A549 (cell line): ENCODE data around the gene LEF1. TPM values are rescaled to one million over a fixed set of nuclear protein-coding genes. Genes with fewer than 3 reads are reported as not detected.

Experiments used
- ATAC-seq, 2 experiments: fragments of 200-7000 bp in 1 of 2; fragments of >200 bp in 1 of 2; cut with Nextera tagmentation in 1 of 2; cut with Tn5 transposase in 1 of 2; 3 replicates each; pipeline versions ENCODE4 v1.8.0 to v1.9.1; 2018 to 2020; ENCODE audit warnings: mild to moderate bottlenecking in 1 of 2, moderate library complexity in 1 of 2
- CTCF ChIA-PET: fragments of 300-600 bp; sonication (Branson Sonifier 250); formaldehyde crosslinking; extraction: SDS; loops from one replicate; lab custom pipeline; 2021; ENCODE audit warnings: antibody characterized with exemption, inconsistent platforms; lab: Yijun Ruan, JAX
- POLR2A ChIA-PET: fragments of 350-600 bp; formaldehyde crosslinking; extraction: SDS; loops from one replicate; lab custom pipeline; 2021; ENCODE audit warnings: antibody characterized with exemption, inconsistent platforms; lab: Yijun Ruan, JAX
- DNase-seq, 2 experiments: peaks; one replicate each; pipeline versions ENCODE4 v3.0.0 to v3.0.0-alpha.2; 2011 to 2016; ENCODE audit warnings: low read depth in 1 of 2, low spot score in 1 of 2
- FAIRE-seq: peaks from 2 replicates; lab custom pipeline; 2011; peaks lifted over from hg19 to GRCh38; lab: Jason Lieb, UNC
- H3K27ac ChIP-seq, 2 experiments: fragments of >200 bp; sonication (Bioruptor Twin); formaldehyde crosslinking; 3 replicates each; pipeline ENCODE4 v1.5.1; 2016 to 2017
- H3K4me1 ChIP-seq: fragments of >200 bp; sonication (Bioruptor Twin); formaldehyde crosslinking; 3 replicates; pipeline ENCODE4 v1.6.1; 2016
- H3K4me2 ChIP-seq: fragments of >200 bp; sonication (Bioruptor Twin); formaldehyde crosslinking; 3 replicates; pipeline ENCODE4 v1.6.1; 2016
- H3K4me3 ChIP-seq: fragments of >200 bp; sonication (Bioruptor Twin); formaldehyde crosslinking; 3 replicates; pipeline ENCODE4 v1.5.1; 2016
- H3K9me3 ChIP-seq: fragments of >200 bp; sonication (Bioruptor Twin); formaldehyde crosslinking; 3 replicates; pipeline ENCODE4 v1.6.1; 2016
- CBX8 ChIP-seq: fragments of 200-600 bp; sonication (generic); IDR thresholded peaks from 2 replicates; pipeline ENCODE4 v1.6.1; 2016
- CEBPB ChIP-seq, 2 experiments: fragments of >200 bp in 1 of 2; sonication (Bioruptor Twin) in 1 of 2; formaldehyde crosslinking in 1 of 2; IDR thresholded peaks; 2 replicates each; pipeline ENCODE4 v1.6.1; 2012 to 2016
- EP300 ChIP-seq, 2 experiments: fragments of >200 bp; sonication (Bioruptor Twin); formaldehyde crosslinking; IDR thresholded peaks; 2 replicates in 1 of 2; 3 replicates in 1 of 2; pipeline ENCODE4 v1.6.1; 2016 to 2017
- ESRRA ChIP-seq: fragments of 150-350 bp; IDR thresholded peaks from 2 replicates; pipeline ENCODE4 v1.6.1; 2014; ENCODE audit warnings: mild to moderate bottlenecking, low read length, borderline replicate concordance
- FOSL2 ChIP-seq, 2 experiments: fragments of 450-650 bp in 1 of 2; fragments of >200 bp in 1 of 2; sonication (Bioruptor Twin) in 1 of 2; formaldehyde crosslinking; IDR thresholded peaks; 2 replicates each; pipeline versions ENCODE4 v1.5.0 to v1.6.1; 2016 to 2020; ENCODE audit warnings: mild to moderate bottlenecking in 1 of 2, moderate library complexity in 1 of 2
- FOXS1 ChIP-seq: fragments of 250-450 bp; sonication (Bioruptor Pico); IDR thresholded peaks from 2 replicates; pipeline ENCODE4 v1.5.0; 2020; ENCODE audit warnings: mild to moderate bottlenecking, moderate library complexity
- GATA3 ChIP-seq: IDR thresholded peaks from 2 replicates; pipeline ENCODE4 v1.6.1; 2012; ENCODE audit warnings: borderline replicate concordance
- HEYL ChIP-seq: fragments of 250-450 bp; sonication (Bioruptor Pico); IDR thresholded peaks from 2 replicates; pipeline ENCODE4 v1.8.0; 2021; ENCODE audit warnings: mild to moderate bottlenecking, moderate library complexity
- HOXA7 ChIP-seq: fragments of 250-450 bp; sonication (Bioruptor Pico); IDR thresholded peaks from 2 replicates; pipeline ENCODE4 v1.5.0; 2020; ENCODE audit warnings: mild to moderate bottlenecking, moderate library complexity
- HOXB5 ChIP-seq: fragments of 250-450 bp; sonication (Bioruptor Pico); IDR thresholded peaks from 2 replicates; pipeline ENCODE4 v1.5.0; 2020; ENCODE audit warnings: mild to moderate bottlenecking, moderate library complexity
- KDM1A ChIP-seq: fragments of 200-600 bp; sonication (generic); IDR thresholded peaks from 2 replicates; pipeline ENCODE4 v1.6.1; 2016; ENCODE audit warnings: low read depth, mild to moderate bottlenecking
- KDM5A ChIP-seq: fragments of 200-600 bp; sonication (generic); IDR thresholded peaks from 2 replicates; pipeline ENCODE4 v1.6.1; 2016; ENCODE audit warnings: antibody characterized with exemption, mild to moderate bottlenecking
- MAFK ChIP-seq: fragments of 450-650 bp; IDR thresholded peaks from 2 replicates; pipeline ENCODE4 v1.6.1; 2014; ENCODE audit not compliant: partially characterized antibody
- MAZ ChIP-seq: fragments of 150-350 bp; IDR thresholded peaks from 2 replicates; pipeline ENCODE4 v1.6.1; 2014; ENCODE audit warnings: antibody characterized with exemption, low read depth, low read length, borderline replicate concordance
- NFE2L2 ChIP-seq: fragments of 150-350 bp; conservative IDR thresholded peaks from 2 replicates; pipeline ENCODE4 v1.6.1; 2014; ENCODE audit warnings: low read length
- NR3C1 ChIP-seq: fragments of >200 bp; sonication (Bioruptor Twin); formaldehyde crosslinking; IDR thresholded peaks from 3 replicates; pipeline ENCODE4 v1.6.1; 2017
- PHF8 ChIP-seq: fragments of 200-600 bp; sonication (generic); IDR thresholded peaks from 2 replicates; pipeline ENCODE4 v1.6.1; 2016; ENCODE audit warnings: low read depth, mild to moderate bottlenecking, antibody characterized with exemption, moderate library complexity, borderline replicate concordance
- POLR2AphosphoS2 ChIP-seq: conservative IDR thresholded peaks from 2 replicates; pipeline ENCODE4 v1.6.1; 2012; ENCODE audit warnings: low read length, improper control_type of control experiment, inconsistent platforms
- RARB ChIP-seq: fragments of 250-450 bp; sonication (Bioruptor Pico); IDR thresholded peaks from 2 replicates; pipeline ENCODE4 v1.8.0; 2021; ENCODE audit warnings: mild to moderate bottlenecking, moderate library complexity
- RNF2 ChIP-seq: fragments of 200-600 bp; sonication (generic); IDR thresholded peaks from 2 replicates; pipeline ENCODE4 v1.6.1; 2016; ENCODE audit warnings: low read depth, mild to moderate bottlenecking, antibody characterized with exemption, moderate library complexity, borderline replicate concordance
- SMC3 ChIP-seq: fragments of >200 bp; sonication (Bioruptor Twin); formaldehyde crosslinking; IDR thresholded peaks from 3 replicates; pipeline ENCODE4 v1.6.1; 2018; ENCODE audit warnings: inconsistent platforms
- TFCP2L1 ChIP-seq: fragments of 250-450 bp; sonication (Bioruptor Pico); IDR thresholded peaks from 2 replicates; pipeline ENCODE4 v1.5.0; 2021; ENCODE audit warnings: mild to moderate bottlenecking
- ZC3H11A ChIP-seq: fragments of 450-650 bp; IDR thresholded peaks from 2 replicates; pipeline ENCODE4 v1.6.1; 2014; ENCODE audit warnings: antibody characterized with exemption, mild to moderate bottlenecking
- WGBS: methylation state at CpG from one replicate; pipeline ENCODE4 v1.1.6; 2017; ENCODE audit errors: missing lambda C conversion rate; 5-methylcytosine and 5-hydroxymethylcytosine counted together
- polyA plus RNA-seq, 4 experiments: library from polyadenylated mRNA; depleted of rRNA in 3 of 4; stranded (reverse); fragments of >200 nt; fragmentation: RNase III in 1 of 4; extraction: RNeasy Plus Mini Kit Qiagen cat#74134 plus additional on column Dnase treatment in 1 of 4; gene quantifications; 2 replicates in 3 of 4; 3 replicates in 1 of 4; pipeline ENCODE4 v1.2.3, GENCODE V29; 2011 to 2017
- TF ChIP-seq, protein P1 (sequence below): IDR thresholded peaks from 2 replicates; pipeline ENCODE4 v1.6.1; 2012
- TF ChIP-seq, protein P2 (sequence below): fragments of >200 bp; sonication (Bioruptor Twin); formaldehyde crosslinking; IDR thresholded peaks from 2 replicates; pipeline ENCODE4 v1.6.1; 2016
- TF ChIP-seq, protein P3 (sequence below): IDR thresholded peaks from 2 replicates; pipeline ENCODE4 v1.6.1; 2012; ENCODE audit warnings: low read depth, borderline replicate concordance
- TF ChIP-seq, protein P4 (sequence below): IDR thresholded peaks from 2 replicates; pipeline ENCODE4 v1.6.1; 2012
- TF ChIP-seq, protein P5 (sequence below): fragments of 150-350 bp; IDR thresholded peaks from 2 replicates; pipeline ENCODE4 v1.6.1; 2014; ENCODE audit warnings: low read depth, mild to moderate bottlenecking, low read length
- TF ChIP-seq, protein P6 (sequence below): fragments of 450-650 bp; IDR thresholded peaks from 2 replicates; pipeline ENCODE4 v1.6.1; 2014; ENCODE audit warnings: antibody characterized with exemption

LEF1 gene
- polyA plus RNA-seq, 2 of the 4 experiments (the other 2 are of a cell fraction): not detected

DNA sequence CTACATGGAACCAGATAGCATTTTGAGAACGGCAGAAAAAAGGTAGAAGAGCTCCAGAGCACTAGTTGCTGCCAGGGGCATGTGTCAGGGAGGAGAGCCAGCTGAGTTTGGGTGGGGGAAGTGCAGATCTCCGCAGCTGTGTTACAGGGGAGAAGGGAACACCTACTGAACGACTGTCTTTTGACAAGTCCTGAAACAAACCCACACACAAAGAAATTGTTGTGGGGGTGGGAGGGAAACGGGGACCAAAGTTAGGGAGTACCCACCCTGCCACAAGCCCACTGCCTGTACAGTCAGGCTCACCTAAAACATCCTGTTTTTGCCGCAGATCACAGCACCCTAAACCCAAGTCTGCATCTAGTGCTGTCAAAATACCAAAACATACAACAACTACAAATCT is 55.5 kb downstream of the LEF1 start:
- DNase-seq: no peak
- CTCF ChIA-PET: no interaction called here
- ATAC-seq: no peak

DNA sequence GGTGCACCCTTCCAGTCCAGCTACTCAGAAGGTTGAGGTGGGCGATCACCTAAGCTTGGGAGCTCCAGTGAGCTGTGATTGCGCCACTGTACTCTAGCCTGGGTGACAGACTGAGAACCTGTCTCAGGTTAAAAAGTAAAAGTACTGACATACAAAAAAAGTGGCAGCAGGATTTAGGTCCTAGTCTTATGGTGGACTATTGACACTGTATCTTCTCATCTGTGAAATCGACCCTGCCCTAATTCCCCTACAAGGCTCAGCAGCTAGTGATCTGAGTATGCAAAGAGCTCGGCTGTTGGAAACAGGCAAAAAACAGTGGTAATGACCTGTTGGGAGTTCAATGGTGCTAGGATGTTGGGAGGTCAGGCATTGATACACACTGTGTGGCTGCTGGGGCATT is 57.0 kb downstream of the LEF1 start:
- ATAC-seq: no peak
- Histone ChIP-seq H3K4me3 (no peak overlapping the region), H3K4me2 (no peak overlapping the region), H3K27ac (no peak overlapping the region), H3K9me3 (no peaks in the 10 kb centered on the region), H3K4me1 (no peaks in the 10 kb centered on the region)
- TF ChIP-seq CBX8 (no peak), KDM5A (no peak), ESRRA (no peak), NR3C1 (no peak), HOXA7 (no peak), RNF2 (no peak)
- TF ChIP-seq, protein P1, sequence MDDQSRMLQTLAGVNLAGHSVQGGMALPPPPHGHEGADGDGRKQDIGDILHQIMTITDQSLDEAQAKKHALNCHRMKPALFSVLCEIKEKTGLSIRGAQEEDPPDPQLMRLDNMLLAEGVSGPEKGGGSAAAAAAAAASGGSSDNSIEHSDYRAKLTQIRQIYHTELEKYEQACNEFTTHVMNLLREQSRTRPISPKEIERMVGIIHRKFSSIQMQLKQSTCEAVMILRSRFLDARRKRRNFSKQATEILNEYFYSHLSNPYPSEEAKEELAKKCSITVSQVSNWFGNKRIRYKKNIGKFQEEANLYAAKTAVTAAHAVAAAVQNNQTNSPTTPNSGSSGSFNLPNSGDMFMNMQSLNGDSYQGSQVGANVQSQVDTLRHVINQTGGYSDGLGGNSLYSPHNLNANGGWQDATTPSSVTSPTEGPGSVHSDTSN: no peak
- TF ChIP-seq, protein P2, sequence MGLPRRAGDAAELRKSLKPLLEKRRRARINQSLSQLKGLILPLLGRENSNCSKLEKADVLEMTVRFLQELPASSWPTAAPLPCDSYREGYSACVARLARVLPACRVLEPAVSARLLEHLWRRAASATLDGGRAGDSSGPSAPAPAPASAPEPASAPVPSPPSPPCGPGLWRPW: no peak
- ChIA-PET POLR2A (no interaction called here), CTCF (no interaction called here)
- no peak for DNase-seq
- no peak for FAIRE-seq
- 28% methylated on average over 4 of the region's 4 CpGs for WGBS

More for the DNA sequence above, 55.5 kb downstream of the LEF1 start:
- no peak for FAIRE-seq
- POLR2A ChIA-PET: no interaction called here
- 12% methylated on average over 5 of the region's 5 CpGs for WGBS
- H3K4me1 ChIP-seq: peaks cover 13% of the 10 kb centered on the region; the same call in 2 of the 3 replicates
- H3K9me3 ChIP-seq: no peaks in the 10 kb centered on the region
- H3K27ac ChIP-seq: no peak overlapping the region
- TF ChIP-seq MAFK (no peak), KDM1A (no peak), HEYL (CRISPR knock-in tag) (no peak), NR3C1 (no peak)
- TF ChIP-seq, protein P3, sequence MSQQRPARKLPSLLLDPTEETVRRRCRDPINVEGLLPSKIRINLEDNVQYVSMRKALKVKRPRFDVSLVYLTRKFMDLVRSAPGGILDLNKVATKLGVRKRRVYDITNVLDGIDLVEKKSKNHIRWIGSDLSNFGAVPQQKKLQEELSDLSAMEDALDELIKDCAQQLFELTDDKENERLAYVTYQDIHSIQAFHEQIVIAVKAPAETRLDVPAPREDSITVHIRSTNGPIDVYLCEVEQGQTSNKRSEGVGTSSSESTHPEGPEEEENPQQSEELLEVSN: no peak
- TF ChIP-seq, protein P4, sequence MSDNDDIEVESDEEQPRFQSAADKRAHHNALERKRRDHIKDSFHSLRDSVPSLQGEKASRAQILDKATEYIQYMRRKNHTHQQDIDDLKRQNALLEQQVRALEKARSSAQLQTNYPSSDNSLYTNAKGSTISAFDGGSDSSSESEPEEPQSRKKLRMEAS: no peak
- TF ChIP-seq, protein P2: no peak
- H3K4me3 ChIP-seq: no peak overlapping the region
- H3K4me2 ChIP-seq: no peak overlapping the region

DNA sequence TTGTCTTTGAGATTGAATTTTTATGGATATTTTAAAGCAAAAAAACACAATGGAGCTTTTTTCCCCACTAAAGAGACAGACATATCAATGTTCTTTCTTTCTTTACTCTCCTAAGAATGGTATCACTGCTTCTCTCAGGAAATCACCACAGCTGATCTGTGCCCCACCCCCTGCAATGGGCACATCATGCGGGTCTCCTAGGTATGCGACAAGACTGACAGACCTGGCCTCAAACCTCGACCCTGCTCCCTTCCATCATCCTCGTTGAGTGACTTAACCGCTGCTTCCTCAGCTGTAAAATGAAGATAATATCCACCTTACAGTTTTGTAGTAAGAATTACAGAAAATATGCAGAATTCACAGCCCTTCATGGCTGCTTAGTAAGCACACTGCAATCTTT is 58.3 kb downstream of the LEF1 start:
- no peak for TF ChIP-seq GATA3
- no peak for TF ChIP-seq PHF8
- no peak for TF ChIP-seq SMC3
- no peak for TF ChIP-seq EP300 (IDR thresholded peaks at IDR 0.05)
- no peak for TF ChIP-seq FOXS1 (CRISPR knock-in tag)
- no peak for TF ChIP-seq RARB
- TF ChIP-seq TFCP2L1 (CRISPR knock-in tag): no peak
- TF ChIP-seq, protein P3: no peak
- no peak for TF ChIP-seq NFE2L2
- TF ChIP-seq FOSL2 (IDR thresholded peaks at IDR 0.05): no peak
- TF ChIP-seq FOSL2 (CRISPR knock-in tag; IDR thresholded peaks at IDR 0.05): no peak
- TF ChIP-seq KDM1A: no peak
- no peak for TF ChIP-seq CEBPB (IDR thresholded peaks at IDR 0.05)
- no peak for TF ChIP-seq POLR2AphosphoS2
- no peak for TF ChIP-seq ESRRA
- TF ChIP-seq MAZ: no peak
- TF ChIP-seq, protein P5, sequence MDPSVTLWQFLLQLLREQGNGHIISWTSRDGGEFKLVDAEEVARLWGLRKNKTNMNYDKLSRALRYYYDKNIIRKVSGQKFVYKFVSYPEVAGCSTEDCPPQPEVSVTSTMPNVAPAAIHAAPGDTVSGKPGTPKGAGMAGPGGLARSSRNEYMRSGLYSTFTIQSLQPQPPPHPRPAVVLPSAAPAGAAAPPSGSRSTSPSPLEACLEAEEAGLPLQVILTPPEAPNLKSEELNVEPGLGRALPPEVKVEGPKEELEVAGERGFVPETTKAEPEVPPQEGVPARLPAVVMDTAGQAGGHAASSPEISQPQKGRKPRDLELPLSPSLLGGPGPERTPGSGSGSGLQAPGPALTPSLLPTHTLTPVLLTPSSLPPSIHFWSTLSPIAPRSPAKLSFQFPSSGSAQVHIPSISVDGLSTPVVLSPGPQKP: no peak
- TF ChIP-seq HOXA7: no peak
- no peak for TF ChIP-seq ZC3H11A
- TF ChIP-seq, protein P6, sequence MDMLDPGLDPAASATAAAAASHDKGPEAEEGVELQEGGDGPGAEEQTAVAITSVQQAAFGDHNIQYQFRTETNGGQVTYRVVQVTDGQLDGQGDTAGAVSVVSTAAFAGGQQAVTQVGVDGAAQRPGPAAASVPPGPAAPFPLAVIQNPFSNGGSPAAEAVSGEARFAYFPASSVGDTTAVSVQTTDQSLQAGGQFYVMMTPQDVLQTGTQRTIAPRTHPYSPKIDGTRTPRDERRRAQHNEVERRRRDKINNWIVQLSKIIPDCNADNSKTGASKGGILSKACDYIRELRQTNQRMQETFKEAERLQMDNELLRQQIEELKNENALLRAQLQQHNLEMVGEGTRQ: no peak
- no peak for TF ChIP-seq HOXB5 (CRISPR knock-in tag)
- FAIRE-seq: no peak
- 15% methylated on average over 5 of the region's 5 CpGs for WGBS
- DNase-seq: no peak
- Histone ChIP-seq H3K4me2 (no peak overlapping the region), H3K4me3 (no peak overlapping the region), H3K9me3 (no peaks in the 10 kb centered on the region), H3K4me1 (no peaks in the 10 kb centered on the region), H3K27ac (no peak overlapping the region)
- no peak for ATAC-seq
- CTCF ChIA-PET: no interaction called here
- POLR2A ChIA-PET: no interaction called here
